ENCODE measurements around the gene ZFP91. TPM values are rescaled to one million over a fixed set of nuclear protein-coding genes. Genes with fewer than 3 reads are reported as not detected.
A peak's percentile ranks its signal among the peaks of the same experiment; 100 is the strongest.

ZFP91 gene
- total and polyA plus RNA-seq, 2 of the 4 experiments (the other 2 are of a cell fraction), result 20.7 to 25.3 TPM

GRCh38 chr11:58606930-58607714 lies 28.3 kb downstream of the ZFP91 start:
- no peak overlapping the region for H3K4ac ChIP-seq (ENCODE audit: low read depth, low read length)
- no TSS peak for BruUV-seq (replicated peaks)
- no peak overlapping the region for H2BK20ac ChIP-seq (ENCODE audit: low read depth, low read length)
- H3K14ac ChIP-seq (replicated peaks; ENCODE audit: low read depth, low read length), result no peak overlapping the region
- no peak overlapping the region for H3K27ac ChIP-seq (ENCODE audit: insufficient read depth, low read length)
- dilution Hi-C loops (cut with HindIII; ENCODE audit: low sequenced_read_pairs, unreplicated experiment), result no loop called here
- ATAC-seq (ENCODE audit: low read depth) (no peak), DNase-seq (no peak)
- H4K8ac ChIP-seq (ENCODE audit: low read depth in 2 of 2, low read length in 2 of 2), result no peak overlapping the region
- no peak overlapping the region for H2AFZ ChIP-seq (replicated peaks; ENCODE audit: low read length, poor library complexity)
- H3K4me1 ChIP-seq (ENCODE audit: control insufficient read depth, insufficient read depth, low read length), result no peaks in the 10 kb centered on the region
- H2AK9ac ChIP-seq (replicated peaks; ENCODE audit: low read depth, low read length, poor library complexity), result no peak overlapping the region
- no peaks in the 10 kb centered on the region for H3K27me3 ChIP-seq (ENCODE audit: control insufficient read depth, insufficient read depth, low read length)
- peaks cover 11% of the 10 kb centered on the region for H3K36me3 ChIP-seq (ENCODE audit: control insufficient read depth, insufficient read depth, low read length)
- H3K9ac ChIP-seq (ENCODE audit: low read depth, low read length), result no peak overlapping the region
- H3K79me1 ChIP-seq (ENCODE audit: low read depth in 1 of 2, low read length in 2 of 2), result peaks cover 18 to 42% of the 10 kb centered on the region in 2 experiments
- in situ Hi-C loops (cut with MboI; ENCODE audit: low sequenced_read_pairs), result no loop called here
- peaks cover 3% of the 10 kb centered on the region; the same call in 1 of the 2 replicates for H3K9me1 ChIP-seq (ENCODE audit: insufficient read depth, low read length)
- WGBS, 2 experiments (ENCODE audit: extremely low coverage in 2 of 2, insufficient read length in 1 of 2), result no CpG with 5 or more reads among the region's 4 CpGs
- H3K4me3 ChIP-seq (ENCODE audit: insufficient read depth, low read depth, low read length), result no peak overlapping the region
- H3K56ac ChIP-seq (ENCODE audit: extremely low read depth, insufficient read depth, low read length), result no peak overlapping the region
- H2AK5ac ChIP-seq (ENCODE audit: low read depth, low read length), result no peak overlapping the region
- H3K18ac ChIP-seq (ENCODE audit: low read depth, low read length), result no peak overlapping the region
- H4K20me1 ChIP-seq (ENCODE audit: insufficient read depth, low read length), result peaks cover 29% of the 10 kb centered on the region; the same call in 1 of the 2 replicates
- no peaks in the 10 kb centered on the region for H3K9me3 ChIP-seq (ENCODE audit: control insufficient read depth, insufficient read depth, low read length)
- H4K91ac ChIP-seq (ENCODE audit: insufficient read depth, low read depth, low read length), result no peak overlapping the region
- ChIA-PET CTCF (interaction anchor here (0.6 kb wide), 3 partner anchors 15 to 39 kb away, joined by 3 to 5 read pairs (median 3); no protein-coding TSS in a partner anchor), POLR2A (ENCODE audit: unreplicated experiment) (no interaction called here)
- H2BK15ac ChIP-seq (ENCODE audit: low read depth, low read length), result no peak overlapping the region
- no peak overlapping the region for H2BK120ac ChIP-seq (ENCODE audit: low read depth, low read length)
- TF ChIP-seq CEBPB (IDR thresholded peaks at IDR 0.05; ENCODE audit: low read depth, low read length), result peak; percentile 66; the same call in 1 of the 2 replicates
- no peak for TF ChIP-seq MAFK (IDR thresholded peaks at IDR 0.05; ENCODE audit: low read depth, low read length)
- no peak overlapping the region for H4K5ac ChIP-seq (ENCODE audit: low read depth, low read length)
- no peak overlapping the region for H2BK5ac ChIP-seq (ENCODE audit: low read depth, low read length, poor library complexity, severe bottlenecking)
- no peak overlapping the region for H3K23ac ChIP-seq (ENCODE audit: low read depth, low read length)
- intact Hi-C loops (cut with micrococcal nuclease), result no loop called here
- H3K4me2 ChIP-seq (ENCODE audit: low read depth, low read length), result no peak overlapping the region
